ENCODE results near the gene CDH18.

CDH18 gene

GRCh38 chr5:19676895-19677294 lies 311.1 kb downstream of the CDH18 start:
- no peak for ATAC-seq (replicated peaks; ENCODE audit: extremely low read depth, poor library complexity, severe bottlenecking)
- H3K27me3 Mint-ChIP-seq, result no peaks in the 10 kb centered on the region
- no peak overlapping the region for H3K4me3 Mint-ChIP-seq
- no peaks in the 10 kb centered on the region for H3K4me1 Mint-ChIP-seq
- no peak overlapping the region for H3K27ac Mint-ChIP-seq (ENCODE audit: low read depth)
- peaks cover 28% of the 10 kb centered on the region for H3K9me3 Mint-ChIP-seq
- DNase-seq (ENCODE audit: low spot score in 2 of 2), result no peak
- H3K36me3 Mint-ChIP-seq (ENCODE audit: insufficient read depth), result no peaks in the 10 kb centered on the region

GRCh38 chr5:19660679-19661078 lies 327.3 kb downstream of the CDH18 start:
- Mint-ChIP-seq H3K27me3 (no peaks in the 10 kb centered on the region), H3K4me3 (no peak overlapping the region), H3K9me3 (no peaks in the 10 kb centered on the region), H3K36me3 (ENCODE audit: insufficient read depth) (no peaks in the 10 kb centered on the region), H3K27ac (ENCODE audit: low read depth) (no peak overlapping the region), H3K4me1 (no peaks in the 10 kb centered on the region)
- DNase-seq (ENCODE audit: low spot score in 2 of 2) (no peak), ATAC-seq (replicated peaks; ENCODE audit: extremely low read depth, poor library complexity, severe bottlenecking) (no peak)

GRCh38 chr5:19655627-19656026 lies 332.4 kb downstream of the CDH18 start:
- no peaks in the 10 kb centered on the region for H3K36me3 Mint-ChIP-seq (ENCODE audit: insufficient read depth)
- no peak for DNase-seq (ENCODE audit: low spot score in 2 of 2)
- H3K9me3 Mint-ChIP-seq, result peaks cover 9% of the 10 kb centered on the region
- H3K4me1 Mint-ChIP-seq, result no peaks in the 10 kb centered on the region
- no peak overlapping the region for H3K4me3 Mint-ChIP-seq
- H3K27me3 Mint-ChIP-seq, result no peaks in the 10 kb centered on the region
- H3K27ac Mint-ChIP-seq (ENCODE audit: low read depth), result no peak overlapping the region
- no peak for ATAC-seq (replicated peaks; ENCODE audit: extremely low read depth, poor library complexity, severe bottlenecking)

GRCh38 chr5:19638461-19638860 lies 349.5 kb downstream of the CDH18 start:
- H3K4me3 Mint-ChIP-seq, result no peak overlapping the region
- no peaks in the 10 kb centered on the region for H3K27me3 Mint-ChIP-seq
- ATAC-seq (replicated peaks; ENCODE audit: extremely low read depth, poor library complexity, severe bottlenecking), result no peak
- DNase-seq (ENCODE audit: low spot score in 2 of 2), result no peak
- H3K9me3 Mint-ChIP-seq, result peaks cover 23% of the 10 kb centered on the region
- no peaks in the 10 kb centered on the region for H3K36me3 Mint-ChIP-seq (ENCODE audit: insufficient read depth)
- no peaks in the 10 kb centered on the region for H3K4me1 Mint-ChIP-seq
- H3K27ac Mint-ChIP-seq (ENCODE audit: low read depth), result no peak overlapping the region

GRCh38 chr5:19630876-19631275 lies 357.1 kb downstream of the CDH18 start:
- Mint-ChIP-seq H3K27ac (ENCODE audit: low read depth) (no peak overlapping the region), H3K4me3 (no peak overlapping the region), H3K36me3 (ENCODE audit: insufficient read depth) (peaks cover 2% of the 10 kb centered on the region), H3K27me3 (no peaks in the 10 kb centered on the region), H3K9me3 (peaks cover 41% of the 10 kb centered on the region), H3K4me1 (no peaks in the 10 kb centered on the region)
- DNase-seq (ENCODE audit: low spot score in 2 of 2), result no peak
- ATAC-seq (replicated peaks; ENCODE audit: extremely low read depth, poor library complexity, severe bottlenecking), result no peak

- no peak overlapping the region for H3K27ac Mint-ChIP-seq (ENCODE audit: low read depth)
- H3K36me3 Mint-ChIP-seq (ENCODE audit: insufficient read depth), result peaks cover 2% of the 10 kb centered on the region
- H3K4me1 Mint-ChIP-seq, result no peaks in the 10 kb centered on the region
- peaks cover 55% of the 10 kb centered on the region for H3K9me3 Mint-ChIP-seq
- DNase-seq (ENCODE audit: low spot score in 2 of 2), result no peak
- H3K4me3 Mint-ChIP-seq, result no peak overlapping the region
- no peak for ATAC-seq (replicated peaks; ENCODE audit: extremely low read depth, poor library complexity, severe bottlenecking)
- H3K27me3 Mint-ChIP-seq, result no peaks in the 10 kb centered on the region
These were observed 361.8 kb downstream of the CDH18 start for GRCh38 chr5:19626211-19626610.

GRCh38 chr5:19625562-19625961 lies 362.4 kb downstream of the CDH18 start:
- ATAC-seq (replicated peaks; ENCODE audit: extremely low read depth, poor library complexity, severe bottlenecking), result no peak
- no peak for DNase-seq (ENCODE audit: low spot score in 2 of 2)
- no peak overlapping the region for H3K27ac Mint-ChIP-seq (ENCODE audit: low read depth)
- no peaks in the 10 kb centered on the region for H3K4me1 Mint-ChIP-seq
- peaks cover 51% of the 10 kb centered on the region for H3K9me3 Mint-ChIP-seq
- H3K36me3 Mint-ChIP-seq (ENCODE audit: insufficient read depth), result peaks cover 2% of the 10 kb centered on the region
- H3K4me3 Mint-ChIP-seq, result no peak overlapping the region
- no peaks in the 10 kb centered on the region for H3K27me3 Mint-ChIP-seq

GRCh38 chr5:19619571-19619970 lies 368.4 kb downstream of the CDH18 start:
- Mint-ChIP-seq H3K36me3 (ENCODE audit: insufficient read depth) (no peaks in the 10 kb centered on the region), H3K4me3 (no peak overlapping the region), H3K27me3 (no peaks in the 10 kb centered on the region), H3K9me3 (peaks cover 28% of the 10 kb centered on the region), H3K27ac (ENCODE audit: low read depth) (no peak overlapping the region), H3K4me1 (no peaks in the 10 kb centered on the region)
- ATAC-seq (replicated peaks; ENCODE audit: extremely low read depth, poor library complexity, severe bottlenecking) (no peak), DNase-seq (ENCODE audit: low spot score in 2 of 2) (no peak)

GRCh38 chr5:19616701-19617215 lies 371.2 kb downstream of the CDH18 start:
- Mint-ChIP-seq H3K4me1 (no peaks in the 10 kb centered on the region), H3K36me3 (ENCODE audit: insufficient read depth) (no peaks in the 10 kb centered on the region), H3K9me3 (peaks cover 18% of the 10 kb centered on the region), H3K4me3 (no peak overlapping the region), H3K27me3 (no peaks in the 10 kb centered on the region), H3K27ac (ENCODE audit: low read depth) (no peak overlapping the region)
- no peak for DNase-seq (ENCODE audit: low spot score in 2 of 2)
- ATAC-seq (replicated peaks; ENCODE audit: extremely low read depth, poor library complexity, severe bottlenecking), result no peak

- no peaks in the 10 kb centered on the region for H3K27me3 Mint-ChIP-seq
- no peak overlapping the region for H3K27ac Mint-ChIP-seq (ENCODE audit: low read depth)
- no peaks in the 10 kb centered on the region for H3K36me3 Mint-ChIP-seq (ENCODE audit: insufficient read depth)
- H3K9me3 Mint-ChIP-seq, result peaks cover 18% of the 10 kb centered on the region
- ATAC-seq (replicated peaks; ENCODE audit: extremely low read depth, poor library complexity, severe bottlenecking) (no peak), DNase-seq (ENCODE audit: low spot score in 2 of 2) (no peak)
- no peaks in the 10 kb centered on the region for H3K4me1 Mint-ChIP-seq
- no peak overlapping the region for H3K4me3 Mint-ChIP-seq
These were observed 372.3 kb downstream of the CDH18 start for GRCh38 chr5:19615661-19616060.

- H3K36me3 Mint-ChIP-seq (ENCODE audit: insufficient read depth), result no peaks in the 10 kb centered on the region
- H3K27me3 Mint-ChIP-seq, result no peaks in the 10 kb centered on the region
- ATAC-seq (replicated peaks; ENCODE audit: extremely low read depth, poor library complexity, severe bottlenecking) (no peak), DNase-seq (ENCODE audit: low spot score in 2 of 2) (no peak)
- H3K27ac Mint-ChIP-seq (ENCODE audit: low read depth), result no peak overlapping the region
- no peaks in the 10 kb centered on the region for H3K4me1 Mint-ChIP-seq
- H3K9me3 Mint-ChIP-seq, result peaks cover 13% of the 10 kb centered on the region
- H3K4me3 Mint-ChIP-seq, result no peak overlapping the region
These were observed 372.9 kb downstream of the CDH18 start for GRCh38 chr5:19615071-19615470.

- Mint-ChIP-seq H3K4me3 (no peak overlapping the region), H3K27me3 (no peaks in the 10 kb centered on the region), H3K9me3 (peaks cover 11% of the 10 kb centered on the region), H3K27ac (ENCODE audit: low read depth) (no peak overlapping the region), H3K4me1 (no peaks in the 10 kb centered on the region), H3K36me3 (ENCODE audit: insufficient read depth) (peaks cover 2% of the 10 kb centered on the region)
- ATAC-seq (replicated peaks; ENCODE audit: extremely low read depth, poor library complexity, severe bottlenecking), result no peak
- DNase-seq (ENCODE audit: low spot score in 2 of 2), result no peak
These were observed 379.5 kb downstream of the CDH18 start for GRCh38 chr5:19608444-19609002.

GRCh38 chr5:19605846-19606407 lies 382.1 kb downstream of the CDH18 start:
- DNase-seq (ENCODE audit: low spot score in 2 of 2) (no peak), ATAC-seq (replicated peaks; ENCODE audit: extremely low read depth, poor library complexity, severe bottlenecking) (no peak)
- peaks cover 7% of the 10 kb centered on the region for H3K9me3 Mint-ChIP-seq
- no peak overlapping the region for H3K4me3 Mint-ChIP-seq
- H3K27me3 Mint-ChIP-seq, result no peaks in the 10 kb centered on the region
- H3K27ac Mint-ChIP-seq (ENCODE audit: low read depth), result no peak overlapping the region
- H3K36me3 Mint-ChIP-seq (ENCODE audit: insufficient read depth), result peaks cover 2% of the 10 kb centered on the region
- no peaks in the 10 kb centered on the region for H3K4me1 Mint-ChIP-seq
